ENCODE data around the gene SBF1. TPM values are rescaled to one million over a fixed set of nuclear protein-coding genes. Genes with fewer than 3 reads are reported as not detected.
A peak's percentile ranks its signal among the peaks of the same experiment; 100 is the strongest.

The SBF1 gene
- total and polyA plus RNA-seq, 2 of the 13 experiments (the other 11 are each of a cell fraction or from before 2014, with no cell fraction given) = 31.7 to 40.9 TPM

- TF ChIP-seq MXI1 (IDR thresholded peaks at IDR 0.05; ENCODE audit: borderline replicate concordance, low read depth, low read length) (peak; percentile 75; the same call in 1 of the 3 replicates), ZNF724P (CRISPR knock-in tag; IDR thresholded peaks at IDR 0.05; ENCODE audit: borderline replicate concordance) (no peak), GMEB1 (CRISPR knock-in tag; IDR thresholded peaks at IDR 0.05; ENCODE audit: borderline replicate concordance) (no peak), FOXA3 (CRISPR knock-in tag; IDR thresholded peaks at IDR 0.05) (no peak; the same call in 1 of the 2 replicates), RAD51 (IDR thresholded peaks at IDR 0.05; ENCODE audit: borderline replicate concordance) (no peak), ZBTB44 (CRISPR knock-in tag; IDR thresholded peaks at IDR 0.05) (no peak), SRSF1 (optimal IDR thresholded peaks at IDR 0.05; ENCODE audit: low read depth, low read length) (no peak), ARHGAP35 (CRISPR knock-in tag; IDR thresholded peaks at IDR 0.05; ENCODE audit: borderline replicate concordance) (0 out of 2 replicates have a peak, but pooled peaks have one; percentile 33), FLYWCH1 (CRISPR knock-in tag; IDR thresholded peaks at IDR 0.05) (no peak), PCBP2 (optimal IDR thresholded peaks at IDR 0.05; ENCODE audit: low read depth, low read length, poor library complexity, severe bottlenecking) (no peak), ZNF276 (CRISPR knock-in tag; IDR thresholded peaks at IDR 0.05; ENCODE audit: low read depth) (no peak), DNMT3B (CRISPR knock-in tag; conservative IDR thresholded peaks at IDR 0.05) (no peak), NFIB (CRISPR knock-in tag; IDR thresholded peaks at IDR 0.05; ENCODE audit: borderline replicate concordance) (no peak), ZNF44 (CRISPR knock-in tag; IDR thresholded peaks at IDR 0.05) (no peak), SNAPC2 (CRISPR knock-in tag; IDR thresholded peaks at IDR 0.05) (no peak), FOXM1 (CRISPR knock-in tag; IDR thresholded peaks at IDR 0.05) (no peak), TEF (CRISPR knock-in tag; IDR thresholded peaks at IDR 0.05) (no peak), ZNF264 (CRISPR knock-in tag; IDR thresholded peaks at IDR 0.05) (no peak), FOXJ3 (CRISPR knock-in tag; IDR thresholded peaks at IDR 0.05; ENCODE audit: borderline replicate concordance) (no peak), SMC3 (IDR thresholded peaks at IDR 0.05; ENCODE audit: low read length) (no peak), ZNF737 (CRISPR knock-in tag; IDR thresholded peaks at IDR 0.05; ENCODE audit: borderline replicate concordance) (no peak), ZNF34 (CRISPR knock-in tag; IDR thresholded peaks at IDR 0.05; ENCODE audit: borderline replicate concordance) (no peak), TARDBP (CRISPR knock-in tag; IDR thresholded peaks at IDR 0.05) (no peak), KAT8 (CRISPR knock-in tag; IDR thresholded peaks at IDR 0.05) (peak; percentile 63), TEAD3 (CRISPR knock-in tag; optimal IDR thresholded peaks at IDR 0.05; ENCODE audit: borderline replicate concordance) (no peak), RXRA (CRISPR knock-in tag; IDR thresholded peaks at IDR 0.05) (no peak), MTA1 (CRISPR knock-in tag; IDR thresholded peaks at IDR 0.05; ENCODE audit: borderline replicate concordance) (no peak)
Measured at GRCh38 chr22:50507421-50507990, 32.7 kb upstream of the SBF1 start, which contains the start of gene LMF2 (continued).

All from HepG2 (cell line).